HG02623 (cell line): ENCODE data around the gene SETD3.

ENCODE experiments used
- ATAC-seq: cut with Tn5 transposase; IDR thresholded peaks from one replicate; pipeline ENCODE4 v1.9.1; 2021; ENCODE audit warnings: moderate library complexity; ENCODE audit not compliant: unreplicated experiment

SETD3 gene

GRCh38 chr14:99516871-99517642, 36.4 kb upstream of the SETD3 start:
- ATAC-seq, result no peak

- ATAC-seq, result no peak
Measured at GRCh38 chr14:99516156-99516870, 35.7 kb upstream of the SETD3 start.

- ATAC-seq, result no peak
Measured at GRCh38 chr14:99515301-99516155, 34.9 kb upstream of the SETD3 start.

- ATAC-seq, result no peak
Measured at GRCh38 chr14:99514552-99515300, 34.1 kb upstream of the SETD3 start.

- ATAC-seq, result no peak
Measured at GRCh38 chr14:99513946-99514551, 33.4 kb upstream of the SETD3 start.

GRCh38 chr14:99513183-99513694, 32.6 kb upstream of the SETD3 start:
- ATAC-seq, result no peak

- no peak for ATAC-seq
Measured at GRCh38 chr14:99512571-99513182, 32.0 kb upstream of the SETD3 start.

- ATAC-seq, result no peak
Measured at GRCh38 chr14:99512110-99512449, 31.4 kb upstream of the SETD3 start.

- no peak for ATAC-seq
Measured at GRCh38 chr14:99511421-99512109, 30.9 kb upstream of the SETD3 start.

- ATAC-seq, result no peak
Measured at GRCh38 chr14:99510556-99511139, 30.0 kb upstream of the SETD3 start.

- no peak for ATAC-seq
Measured at GRCh38 chr14:99509871-99510555, 29.4 kb upstream of the SETD3 start.

- no peak for ATAC-seq
Measured at GRCh38 chr14:99508896-99509629, 28.4 kb upstream of the SETD3 start.

GRCh38 chr14:99507860-99508640, 27.4 kb upstream of the SETD3 start:
- ATAC-seq, result no peak

- no peak for ATAC-seq
Measured at GRCh38 chr14:99506276-99506675, 25.6 kb upstream of the SETD3 start.

GRCh38 chr14:99505089-99505488, 24.4 kb upstream of the SETD3 start:
- ATAC-seq, result no peak

GRCh38 chr14:99503848-99504453, 23.3 kb upstream of the SETD3 start:
- ATAC-seq, result no peak
